ENCODE results near the gene ARL5B.
"Not testable (repeated sequence)": the region's sequence is repeated elsewhere in the genome, so short reads cannot be mapped to it uniquely, and the experiment has no call there.

ARL5B gene

GRCh38 chr10:18659125-18659818, at the start of gene ARL5B:
Gene ARL5B, plus strand, starts transcription at chr10:18659431. Its CDS starts 207 bp downstream, at chr10:18659638.
- DNase-seq = peak; percentile 97

GRCh38 chr10:18610517-18610916, 48.7 kb upstream of the ARL5B start:
- DNase-seq = no peak

- no peak for DNase-seq
Observed at GRCh38 chr10:18611168-18611567, 48.1 kb upstream of the ARL5B start.

GRCh38 chr10:18615618-18616017, 43.6 kb upstream of the ARL5B start:
- DNase-seq = no peak

GRCh38 chr10:18616337-18616736, 42.9 kb upstream of the ARL5B start:
- no peak for DNase-seq

GRCh38 chr10:18619016-18619415, 40.2 kb upstream of the ARL5B start:
- DNase-seq = no peak

GRCh38 chr10:18620856-18621255, 38.4 kb upstream of the ARL5B start:
- DNase-seq = no peak

- not testable (repeated sequence) for DNase-seq
Observed at GRCh38 chr10:18623671-18624070, 35.6 kb upstream of the ARL5B start.

GRCh38 chr10:18625886-18626285, 33.3 kb upstream of the ARL5B start:
- no peak for DNase-seq

GRCh38 chr10:18627452-18628018, 31.7 kb upstream of the ARL5B start:
- peak; percentile 82 for DNase-seq

GRCh38 chr10:18632500-18632899, 26.7 kb upstream of the ARL5B start:
- not testable (repeated sequence) for DNase-seq

GRCh38 chr10:18635995-18636394, 23.2 kb upstream of the ARL5B start:
- DNase-seq = no peak

GRCh38 chr10:18637400-18637799, 21.8 kb upstream of the ARL5B start:
- not testable (repeated sequence) for DNase-seq

- not testable (repeated sequence) for DNase-seq
Observed at GRCh38 chr10:18639719-18640118, 19.5 kb upstream of the ARL5B start.

GRCh38 chr10:18647151-18647550, 12.1 kb upstream of the ARL5B start:
- DNase-seq = no peak

GRCh38 chr10:18647945-18648344, 11.3 kb upstream of the ARL5B start:
- no peak for DNase-seq

GRCh38 chr10:18649364-18649959, 9.8 kb upstream of the ARL5B start:
- DNase-seq = no peak

GRCh38 chr10:18650404-18650997, 8.7 kb upstream of the ARL5B start:
- DNase-seq = no peak

- DNase-seq = peak; percentile 93
Observed at GRCh38 chr10:18651324-18652007, 7.8 kb upstream of the ARL5B start, which contains the start of gene NSUN6. Gene NSUN6, minus strand, starts transcription at chr10:18651587. Its CDS starts 384 bp downstream, at chr10:18651203.

- no peak for DNase-seq
Observed at GRCh38 chr10:18653112-18653511, 6.1 kb upstream of the ARL5B start.

GRCh38 chr10:18656724-18657123, 2.5 kb upstream of the ARL5B start:
- no peak for DNase-seq

GRCh38 chr10:18658271-18659124, 733 bp upstream of the ARL5B start:
- no peak for DNase-seq

Measured in CD4-positive, alpha-beta T cell treated with Interleukin-15 for 1 hour (primary cell).